BJ (cell line): ENCODE measurements around the gene MINDY3. TPM values are rescaled to one million over a fixed set of nuclear protein-coding genes. Genes with fewer than 3 reads are reported as not detected.

ENCODE experiments used
- CTCF ChIA-PET: fragments of 350-600 bp; formaldehyde crosslinking; extraction: SDS; loops from one replicate; lab custom pipeline; 2021; ENCODE audit warnings: antibody characterized with exemption, inconsistent platforms; lab: Yijun Ruan, JAX
- POLR2A ChIA-PET: fragments of 300-600 bp; sonication (Branson Sonifier 250); formaldehyde crosslinking; extraction: SDS; loops from one replicate; lab custom pipeline; 2021; ENCODE audit warnings: antibody characterized with exemption; lab: Charles Lee
- DNase-seq: peaks from one replicate; pipeline ENCODE4 v3.0.0-alpha.2; 2011; ENCODE audit warnings: low read depth
- H3K27me3 ChIP-seq: 2 replicates; pipeline ENCODE4 v1.6.0; 2011; ENCODE audit warnings: low read length; ENCODE audit not compliant: control insufficient read depth, insufficient read depth
- H3K36me3 ChIP-seq: 2 replicates; pipeline ENCODE4 v1.5.1; 2011; ENCODE audit warnings: low read length; ENCODE audit not compliant: control insufficient read depth, insufficient read depth
- H3K4me3 ChIP-seq: 2 replicates; pipeline ENCODE4 v1.5.1; 2011; ENCODE audit warnings: low read depth, mild to moderate bottlenecking, control low read depth, low read length
- polyA plus RNA-seq: library from polyadenylated mRNA; depleted of rRNA; stranded (reverse); fragments of >200 nt; gene quantifications from 2 replicates; pipeline ENCODE4 v1.2.3, GENCODE V29; 2011
- TF ChIP-seq, protein P1 (sequence below): IDR thresholded peaks from 2 replicates; pipeline ENCODE4 v1.5.1; 2011; ENCODE audit warnings: low read depth, mild to moderate bottlenecking, control low read depth, inconsistent platforms, low read length, moderate library complexity; ENCODE audit not compliant: insufficient read depth

Gene MINDY3
- polyA plus RNA-seq, 1 experiment = 11.9 TPM

DNA sequence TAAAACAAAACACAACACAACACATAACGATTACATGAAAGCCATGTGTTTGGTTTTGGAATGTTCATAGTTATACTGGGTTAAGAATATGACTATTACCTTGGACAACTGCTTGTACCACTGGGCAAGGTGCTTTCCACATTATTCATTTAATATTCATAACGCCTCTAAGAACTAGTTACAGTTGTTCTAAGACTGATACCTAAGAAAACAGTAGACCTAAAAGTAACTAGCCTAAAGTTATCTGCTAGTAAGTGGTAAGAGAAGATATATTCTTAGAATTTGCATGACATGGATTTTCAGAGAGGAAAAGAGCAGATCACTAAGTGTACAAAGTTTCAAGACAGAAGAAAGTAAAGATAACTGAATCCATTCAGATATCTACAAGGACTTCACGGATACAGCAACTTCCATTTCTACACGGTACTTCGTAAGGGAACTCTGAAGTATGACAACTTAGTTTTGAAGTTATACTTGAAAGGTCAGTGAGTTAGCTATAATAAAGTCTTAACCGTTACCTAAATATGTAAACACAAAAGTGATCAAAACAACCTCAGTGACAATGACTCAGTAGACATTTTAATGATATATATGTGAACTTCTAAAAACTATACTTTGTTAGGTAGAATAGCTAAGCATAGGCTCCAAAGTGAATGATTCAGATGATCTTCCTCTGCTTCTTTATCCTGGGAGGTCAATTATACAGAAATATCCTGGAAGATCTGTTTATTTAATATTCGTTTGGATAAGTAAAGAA lies 65.1 kb downstream of the MINDY3 start:
- Histone ChIP-seq H3K4me3 (no peak overlapping the region), H3K36me3 (peaks cover 1% of the 10 kb centered on the region; the same call in 1 of the 2 replicates), H3K27me3 (no peaks in the 10 kb centered on the region)
- POLR2A ChIA-PET = no interaction called here
- DNase-seq = no peak
- CTCF ChIA-PET = interaction anchor here (1.4 kb wide), 1 partner anchor 76 kb away, joined by 4 read pairs; the partner anchor contains the start of gene ITGA8
- TF ChIP-seq, protein P1, sequence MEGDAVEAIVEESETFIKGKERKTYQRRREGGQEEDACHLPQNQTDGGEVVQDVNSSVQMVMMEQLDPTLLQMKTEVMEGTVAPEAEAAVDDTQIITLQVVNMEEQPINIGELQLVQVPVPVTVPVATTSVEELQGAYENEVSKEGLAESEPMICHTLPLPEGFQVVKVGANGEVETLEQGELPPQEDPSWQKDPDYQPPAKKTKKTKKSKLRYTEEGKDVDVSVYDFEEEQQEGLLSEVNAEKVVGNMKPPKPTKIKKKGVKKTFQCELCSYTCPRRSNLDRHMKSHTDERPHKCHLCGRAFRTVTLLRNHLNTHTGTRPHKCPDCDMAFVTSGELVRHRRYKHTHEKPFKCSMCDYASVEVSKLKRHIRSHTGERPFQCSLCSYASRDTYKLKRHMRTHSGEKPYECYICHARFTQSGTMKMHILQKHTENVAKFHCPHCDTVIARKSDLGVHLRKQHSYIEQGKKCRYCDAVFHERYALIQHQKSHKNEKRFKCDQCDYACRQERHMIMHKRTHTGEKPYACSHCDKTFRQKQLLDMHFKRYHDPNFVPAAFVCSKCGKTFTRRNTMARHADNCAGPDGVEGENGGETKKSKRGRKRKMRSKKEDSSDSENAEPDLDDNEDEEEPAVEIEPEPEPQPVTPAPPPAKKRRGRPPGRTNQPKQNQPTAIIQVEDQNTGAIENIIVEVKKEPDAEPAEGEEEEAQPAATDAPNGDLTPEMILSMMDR = no peak

DNA sequence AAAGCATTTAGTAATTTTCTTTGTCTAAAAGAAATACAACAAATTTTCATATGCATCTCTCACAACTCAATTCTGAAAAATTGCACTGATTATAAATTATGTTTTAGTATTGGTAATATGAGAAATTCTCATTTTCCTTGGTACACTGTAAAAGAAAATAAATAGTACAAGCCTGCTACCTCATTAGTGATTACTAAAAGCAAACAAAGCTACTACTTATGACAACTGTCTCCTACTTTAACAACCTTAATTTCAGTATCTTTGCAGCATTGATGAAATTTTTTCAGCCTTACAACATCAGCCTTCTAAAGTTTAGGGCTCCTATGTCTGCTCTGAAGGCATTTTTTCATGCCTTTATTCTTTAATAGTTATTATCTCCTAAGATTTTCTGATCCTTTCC lies 65.7 kb downstream of the MINDY3 start:
- peaks cover 1% of the 10 kb centered on the region; the same call in 1 of the 2 replicates for H3K36me3 ChIP-seq
- POLR2A ChIA-PET = no interaction called here
- no peaks in the 10 kb centered on the region for H3K27me3 ChIP-seq
- CTCF ChIA-PET = interaction anchor here (1.4 kb wide), 1 partner anchor 75 kb away, joined by 4 read pairs; the partner anchor contains the start of gene ITGA8
- H3K4me3 ChIP-seq = no peak overlapping the region
- TF ChIP-seq, protein P1 = no peak
- no peak for DNase-seq

DNA sequence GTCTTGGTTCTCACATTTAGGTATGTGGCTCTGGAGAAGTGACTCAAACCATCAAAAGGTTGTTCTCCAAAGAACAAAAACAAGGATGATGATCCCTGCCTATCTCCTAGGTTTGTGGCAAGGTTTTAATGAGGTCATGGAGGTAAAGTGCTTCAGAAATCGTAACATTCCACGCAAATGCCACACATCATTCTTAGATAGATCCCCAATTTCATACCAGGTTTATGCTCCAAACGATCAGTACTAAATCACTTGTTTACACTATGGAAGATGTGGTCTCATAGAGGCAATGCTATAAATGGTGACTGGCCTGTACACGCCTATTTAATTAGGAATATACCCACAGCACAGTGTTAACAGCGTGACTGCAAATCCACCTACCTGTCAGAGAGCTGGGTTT lies 66.6 kb downstream of the MINDY3 start:
- peaks cover 1% of the 10 kb centered on the region; the same call in 1 of the 2 replicates for H3K36me3 ChIP-seq
- POLR2A ChIA-PET = no interaction called here
- no peak overlapping the region for H3K4me3 ChIP-seq
- CTCF ChIA-PET = no interaction called here
- TF ChIP-seq, protein P1 = no peak
- no peaks in the 10 kb centered on the region for H3K27me3 ChIP-seq
- no peak for DNase-seq

DNA sequence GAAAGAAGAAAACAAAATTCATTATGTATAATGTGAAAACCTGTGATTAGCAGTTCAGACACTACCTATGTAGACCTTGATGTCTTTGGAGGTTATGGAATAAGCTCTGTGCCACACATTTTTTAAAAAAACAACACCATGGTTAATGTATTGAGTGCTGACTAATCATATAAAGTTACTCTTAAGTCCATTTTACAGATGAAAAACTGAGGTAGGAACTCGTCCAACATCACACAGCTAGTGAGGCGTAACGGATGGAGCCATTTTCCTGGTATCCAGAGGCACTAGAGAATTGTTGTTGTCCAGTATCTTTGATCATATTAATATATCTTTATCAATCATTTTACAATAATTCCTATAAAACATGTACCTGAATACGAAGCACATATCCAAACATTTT lies 67.5 kb downstream of the MINDY3 start:
- Histone ChIP-seq H3K27me3 (no peaks in the 10 kb centered on the region), H3K36me3 (no peaks in the 10 kb centered on the region), H3K4me3 (no peak overlapping the region)
- ChIA-PET POLR2A (no interaction called here), CTCF (no interaction called here)
- DNase-seq = no peak
- TF ChIP-seq, protein P1 = no peak

DNA sequence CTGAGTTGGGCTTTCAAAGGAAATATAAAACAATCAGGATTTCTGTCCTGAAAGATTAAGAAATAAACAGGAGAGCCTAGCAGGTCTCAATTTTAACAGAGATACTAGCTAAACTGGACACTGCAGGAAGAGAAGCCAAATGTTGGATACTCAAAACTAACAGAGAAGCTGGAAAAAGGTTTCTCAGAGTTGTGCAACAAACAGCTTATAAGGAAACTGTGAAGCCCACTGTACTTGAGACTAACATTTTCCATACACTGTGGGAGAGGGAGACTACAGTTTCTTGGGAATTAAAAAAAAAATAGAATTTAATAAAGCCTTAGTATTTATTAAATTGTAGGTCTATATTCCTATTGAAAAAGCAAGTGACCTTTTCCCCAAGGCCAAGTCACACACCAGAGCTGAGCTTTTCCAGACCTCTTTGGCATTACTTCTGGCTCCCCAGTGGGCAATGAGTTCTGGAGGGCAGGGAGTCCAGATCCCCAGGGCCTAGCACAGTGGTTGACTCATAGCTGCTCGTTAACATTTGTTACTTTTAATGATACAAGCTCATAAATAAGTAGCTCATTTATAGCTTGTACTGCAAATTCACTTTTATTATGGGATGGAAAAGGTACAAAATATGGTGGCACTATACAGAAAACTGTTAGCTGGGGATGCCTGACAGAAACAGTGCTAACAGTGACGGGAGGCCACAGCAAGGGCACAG lies 68.3 kb downstream of the MINDY3 start:
- no peaks in the 10 kb centered on the region for H3K36me3 ChIP-seq
- peak; percentile 19 for DNase-seq
- ChIA-PET POLR2A (no interaction called here), CTCF (interaction anchor here (0.7 kb wide), 1 partner anchor 13 kb away, joined by 3 read pairs; no protein-coding TSS in a partner anchor)
- TF ChIP-seq, protein P1 = no peak
- H3K27me3 ChIP-seq = no peaks in the 10 kb centered on the region
- no peak overlapping the region for H3K4me3 ChIP-seq
